Activated CD4-positive, alpha-beta T cell treated with anti-CD3 and anti-CD28 coated beads, Interleukin-2, amount 10 ng/mL, durations not matched to agents 24 days and 14 days (primary cell): ENCODE results near the gene LEMD1. TPM values are rescaled to one million over a fixed set of nuclear protein-coding genes. Genes with fewer than 3 reads are reported as not detected.

ENCODE experiments used
- DNase-seq: peaks from one replicate; pipeline ENCODE4 v3.0.0; 2022
- H3K27ac Mint-ChIP-seq: one replicate; pipeline ENCODE4 v1.8.0; 2022; ENCODE audit warnings: mild to moderate bottlenecking, mixed read lengths
- H3K27me3 Mint-ChIP-seq: one replicate; pipeline ENCODE4 v1.8.0; 2022; ENCODE audit warnings: mixed read lengths
- H3K36me3 Mint-ChIP-seq: one replicate; pipeline ENCODE4 v1.8.0; 2022; ENCODE audit warnings: low read depth, mild to moderate bottlenecking, mixed read lengths
- H3K4me1 Mint-ChIP-seq: one replicate; pipeline ENCODE4 v1.8.0; 2021; ENCODE audit warnings: mixed read lengths
- H3K4me3 Mint-ChIP-seq: one replicate; pipeline ENCODE4 v1.8.0; 2022; ENCODE audit warnings: mild to moderate bottlenecking, moderate library complexity, mixed read lengths
- H3K9me3 Mint-ChIP-seq: one replicate; pipeline ENCODE4 v1.8.0; 2021; ENCODE audit warnings: mixed read lengths
- intact Hi-C: fragments of 100-400 bp; cut with micrococcal nuclease; formaldehyde crosslinking; loops from one replicate; pipeline ENCODE4 v1.15.1; 2023
- total RNA-seq: library from RNA; stranded (reverse); gene quantifications from 2 replicates; pipeline ENCODE4 v1.2.3, GENCODE V29; 2022

The LEMD1 gene
- total RNA-seq, 1 donor from 2014 or later: 0.47 TPM

DNA sequence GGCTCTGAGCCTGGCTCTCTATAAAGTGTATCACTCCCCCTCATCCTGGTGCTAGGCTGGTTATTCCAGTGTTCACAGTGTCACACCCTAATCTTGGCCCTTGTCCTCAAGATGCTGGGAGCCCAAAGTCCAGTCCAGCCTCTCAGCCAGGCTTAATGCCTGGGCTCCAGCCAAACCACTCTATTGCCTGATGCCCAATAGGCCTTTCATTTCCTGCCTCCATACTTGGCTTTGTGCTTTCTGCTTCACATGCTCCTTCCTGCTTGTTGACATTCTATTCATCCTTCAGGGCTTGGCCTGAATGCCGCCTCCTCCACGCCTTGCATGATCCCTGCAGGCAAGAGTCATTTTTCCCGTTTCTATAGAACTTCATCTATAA, 66.8 kb downstream of the LEMD1 start:
- H3K27me3 Mint-ChIP-seq: peaks cover 25% of the 10 kb centered on the region
- intact Hi-C loops: loop anchor here (2.0 kb wide), 1 partner anchor 170 kb away; no protein-coding TSS in a partner anchor
- no peaks in the 10 kb centered on the region for H3K4me1 Mint-ChIP-seq
- H3K4me3 Mint-ChIP-seq: no peak overlapping the region
- no peaks in the 10 kb centered on the region for H3K36me3 Mint-ChIP-seq
- DNase-seq: no peak
- no peak overlapping the region for H3K27ac Mint-ChIP-seq
- H3K9me3 Mint-ChIP-seq: no peaks in the 10 kb centered on the region

DNA sequence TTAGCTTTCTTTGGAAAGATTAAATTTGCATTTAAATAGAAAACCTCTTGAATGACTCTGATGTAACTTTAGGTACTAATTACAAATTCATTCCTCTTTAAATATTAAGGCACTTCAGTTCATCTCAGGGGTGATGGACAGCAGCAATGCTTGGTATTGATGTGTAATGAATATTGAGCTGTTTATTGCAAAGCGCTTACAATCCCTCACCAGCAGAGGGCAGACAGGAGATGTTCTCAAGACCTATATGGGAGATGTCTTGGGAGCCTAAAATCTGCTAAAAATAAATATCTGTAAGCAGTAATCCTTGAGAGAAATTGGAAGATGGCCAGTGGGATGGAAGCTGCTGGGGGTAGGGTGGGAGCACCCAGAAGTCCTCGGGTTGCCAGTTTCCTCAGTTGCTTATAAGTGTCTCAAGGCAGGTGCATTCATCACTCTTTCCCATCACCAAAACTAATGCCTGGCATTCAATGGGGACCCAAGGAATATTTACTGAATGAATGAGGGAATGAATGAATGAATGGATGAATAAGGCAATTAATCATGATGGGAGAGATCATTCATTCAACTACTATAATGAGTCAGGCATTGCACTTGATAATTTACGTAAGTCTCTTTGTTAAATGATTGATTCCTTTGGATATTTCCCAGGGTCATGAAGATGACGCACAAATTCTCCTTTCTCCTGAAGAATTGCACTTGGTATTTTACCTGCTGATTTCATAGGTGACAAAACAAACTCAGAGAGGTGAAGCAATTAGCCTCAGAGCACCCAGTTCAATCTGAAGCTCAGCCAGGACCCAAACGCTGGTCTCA, 67.4 kb downstream of the LEMD1 start:
- Mint-ChIP-seq H3K9me3 (no peaks in the 10 kb centered on the region), H3K27me3 (peaks cover 26% of the 10 kb centered on the region), H3K36me3 (no peaks in the 10 kb centered on the region), H3K4me3 (no peak overlapping the region), H3K4me1 (no peaks in the 10 kb centered on the region), H3K27ac (no peak overlapping the region)
- peak; percentile 87 for DNase-seq
- intact Hi-C loops: loop anchor here (1.0 to 2.0 kb wide), 2 partner anchors 131 to 170 kb away; no protein-coding TSS in a partner anchor

DNA sequence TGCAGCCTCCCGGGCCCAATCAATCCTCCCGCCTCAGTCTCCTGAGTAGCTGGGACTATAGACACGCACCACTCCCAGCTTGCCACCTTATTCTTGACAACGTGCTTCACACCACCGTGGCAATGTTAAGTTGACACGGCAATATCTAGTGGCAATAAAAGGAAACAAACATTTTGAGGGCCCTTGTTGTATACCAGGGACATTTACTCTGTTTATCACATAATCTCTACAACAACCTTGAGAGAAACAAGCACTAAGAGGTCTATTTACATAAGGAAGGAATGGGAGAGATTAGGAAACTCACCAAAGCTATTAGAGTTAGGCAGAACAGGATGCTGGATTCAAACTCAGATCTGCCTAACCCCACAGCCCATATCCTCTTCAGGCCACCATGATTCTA, 68.2 kb downstream of the LEMD1 start:
- intact Hi-C loops: loop anchor here (1.0 to 2.0 kb wide), 2 partner anchors 132 to 171 kb away; no protein-coding TSS in a partner anchor
- no peak for DNase-seq
- Mint-ChIP-seq H3K27ac (no peak overlapping the region), H3K36me3 (no peaks in the 10 kb centered on the region), H3K9me3 (no peaks in the 10 kb centered on the region), H3K4me1 (no peaks in the 10 kb centered on the region), H3K27me3 (peaks cover 28% of the 10 kb centered on the region), H3K4me3 (no peak overlapping the region)

DNA sequence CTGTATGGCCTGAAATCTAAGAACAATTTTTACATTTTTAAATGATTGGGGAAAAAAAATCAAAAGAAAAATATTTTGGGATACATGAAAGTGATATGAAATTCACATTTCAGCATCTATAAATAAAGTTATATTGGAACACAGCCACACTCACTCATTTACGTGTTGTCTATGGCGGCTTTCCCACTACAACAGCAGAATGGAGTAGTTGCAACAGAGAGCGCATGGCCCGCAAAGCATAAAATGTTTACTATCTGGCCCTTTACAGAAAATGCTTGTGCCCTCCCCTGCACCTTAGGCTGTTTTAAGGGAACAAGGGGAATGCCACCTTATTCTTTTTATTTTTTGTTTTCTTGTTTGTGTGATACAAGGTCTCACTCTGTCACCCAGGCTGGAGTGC, 68.7 kb downstream of the LEMD1 start:
- Mint-ChIP-seq H3K27ac (no peak overlapping the region), H3K4me3 (no peak overlapping the region), H3K27me3 (peaks cover 29% of the 10 kb centered on the region), H3K36me3 (no peaks in the 10 kb centered on the region), H3K9me3 (no peaks in the 10 kb centered on the region), H3K4me1 (no peaks in the 10 kb centered on the region)
- no peak for DNase-seq
- intact Hi-C loops: no loop called here

DNA sequence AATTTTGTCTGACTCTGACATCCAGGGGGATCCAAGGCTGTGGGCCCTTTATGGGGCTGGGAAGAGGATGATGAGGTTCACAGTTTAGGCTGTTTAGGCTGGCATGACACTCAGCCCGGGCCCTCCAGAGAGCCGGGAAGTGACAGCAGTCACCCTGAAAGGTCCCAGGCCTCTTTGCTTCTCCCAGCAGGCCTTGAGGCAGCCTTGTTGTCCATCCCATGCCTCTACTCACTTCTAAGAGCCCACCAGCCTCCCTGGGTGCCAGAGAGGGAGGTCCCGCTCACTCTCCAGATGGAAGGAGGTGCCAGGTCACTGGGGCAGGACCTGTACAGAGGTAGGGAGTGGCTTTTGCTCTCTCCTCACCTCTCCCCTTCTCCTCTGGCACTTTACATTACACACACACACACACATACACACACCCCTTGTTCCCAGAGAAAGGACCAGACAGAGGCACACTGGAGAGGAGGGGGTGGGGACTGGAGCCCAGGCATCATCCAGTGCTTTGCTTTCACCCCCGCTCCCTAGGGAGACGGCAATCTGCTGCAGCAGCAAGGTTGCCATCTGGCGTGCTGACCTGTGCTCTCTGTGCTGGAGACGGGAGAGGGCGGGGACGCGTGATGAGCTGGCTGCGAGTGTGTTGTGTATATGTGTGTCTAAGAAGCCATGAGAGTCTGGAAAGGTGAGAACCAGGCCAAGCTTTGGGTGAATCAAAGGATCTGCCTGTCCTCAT, 69.7 kb downstream of the LEMD1 start:
- no peak overlapping the region for H3K4me3 Mint-ChIP-seq
- intact Hi-C loops: no loop called here
- DNase-seq: no peak
- H3K27me3 Mint-ChIP-seq: peaks cover 28% of the 10 kb centered on the region
- H3K9me3 Mint-ChIP-seq: no peaks in the 10 kb centered on the region
- no peaks in the 10 kb centered on the region for H3K4me1 Mint-ChIP-seq
- no peak overlapping the region for H3K27ac Mint-ChIP-seq
- H3K36me3 Mint-ChIP-seq: no peaks in the 10 kb centered on the region

- no peaks in the 10 kb centered on the region for H3K36me3 Mint-ChIP-seq
- H3K9me3 Mint-ChIP-seq: no peaks in the 10 kb centered on the region
- H3K4me1 Mint-ChIP-seq: no peaks in the 10 kb centered on the region
- intact Hi-C loops: no loop called here
- DNase-seq: no peak
- no peak overlapping the region for H3K4me3 Mint-ChIP-seq
- H3K27me3 Mint-ChIP-seq: peaks cover 35% of the 10 kb centered on the region
- H3K27ac Mint-ChIP-seq: no peak overlapping the region
Measured at GRCh38 chr1:205350691-205351141, 71.1 kb downstream of the LEMD1 start.

- Mint-ChIP-seq H3K9me3 (no peaks in the 10 kb centered on the region), H3K27me3 (peaks cover 41% of the 10 kb centered on the region), H3K27ac (no peak overlapping the region), H3K4me3 (no peak overlapping the region), H3K4me1 (no peaks in the 10 kb centered on the region), H3K36me3 (no peaks in the 10 kb centered on the region)
- no peak for DNase-seq
- intact Hi-C loops: no loop called here
Measured at GRCh38 chr1:205350124-205350523, 71.7 kb downstream of the LEMD1 start.

GRCh38 chr1:205348554-205349487, 73.0 kb downstream of the LEMD1 start:
- H3K4me1 Mint-ChIP-seq: peaks cover 6% of the 10 kb centered on the region
- intact Hi-C loops: loop anchor here (10.0 kb wide), 1 partner anchor 306 kb away; no protein-coding TSS in a partner anchor
- H3K4me3 Mint-ChIP-seq: no peak overlapping the region
- no peaks in the 10 kb centered on the region for H3K36me3 Mint-ChIP-seq
- no peak overlapping the region for H3K27ac Mint-ChIP-seq
- DNase-seq: no peak
- H3K27me3 Mint-ChIP-seq: peaks cover 51% of the 10 kb centered on the region
- no peaks in the 10 kb centered on the region for H3K9me3 Mint-ChIP-seq

- Mint-ChIP-seq H3K4me1 (peaks cover 6% of the 10 kb centered on the region), H3K4me3 (no peak overlapping the region), H3K27ac (no peak overlapping the region), H3K27me3 (peaks cover 61% of the 10 kb centered on the region), H3K9me3 (no peaks in the 10 kb centered on the region), H3K36me3 (no peaks in the 10 kb centered on the region)
- no peak for DNase-seq
- intact Hi-C loops: loop anchor here (10.0 kb wide), 1 partner anchor 308 kb away; no protein-coding TSS in a partner anchor
Measured at GRCh38 chr1:205346956-205347574, 74.8 kb downstream of the LEMD1 start.

DNA sequence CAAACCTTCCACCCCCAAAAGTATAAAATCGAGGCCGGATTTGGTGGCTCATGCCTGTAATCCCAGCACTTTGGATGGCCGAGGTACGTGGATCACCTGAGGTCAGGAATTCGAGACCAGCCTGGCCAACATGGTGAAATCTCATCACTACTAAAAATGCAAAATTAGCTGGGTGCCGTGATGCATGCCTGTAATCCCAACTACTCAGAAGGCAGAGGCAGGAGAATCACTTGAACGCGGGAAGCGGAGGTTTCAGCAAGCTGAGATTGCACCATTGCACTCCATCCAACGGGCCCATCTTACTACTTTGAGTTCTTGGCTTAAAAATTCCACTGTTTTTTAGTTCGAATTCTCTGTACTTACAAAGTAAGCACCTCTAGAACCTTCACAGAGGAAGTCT, 76.1 kb downstream of the LEMD1 start:
- Mint-ChIP-seq H3K27me3 (peaks cover 65% of the 10 kb centered on the region), H3K36me3 (no peaks in the 10 kb centered on the region), H3K4me3 (no peak overlapping the region), H3K27ac (no peak overlapping the region), H3K9me3 (no peaks in the 10 kb centered on the region), H3K4me1 (peaks cover 6% of the 10 kb centered on the region)
- no peak for DNase-seq
- intact Hi-C loops: loop anchor here (10.0 kb wide), 1 partner anchor 309 kb away; no protein-coding TSS in a partner anchor

- Mint-ChIP-seq H3K27me3 (peaks cover 60% of the 10 kb centered on the region), H3K4me1 (peaks cover 6% of the 10 kb centered on the region), H3K4me3 (peak overlapping the region; percentile 73), H3K27ac (no peak overlapping the region), H3K36me3 (no peaks in the 10 kb centered on the region), H3K9me3 (no peaks in the 10 kb centered on the region)
- DNase-seq: peak; percentile 82
- intact Hi-C loops: loop anchor here (10.0 kb wide), 1 partner anchor 311 kb away; no protein-coding TSS in a partner anchor
Measured at GRCh38 chr1:205344066-205344928, 77.6 kb downstream of the LEMD1 start.

DNA sequence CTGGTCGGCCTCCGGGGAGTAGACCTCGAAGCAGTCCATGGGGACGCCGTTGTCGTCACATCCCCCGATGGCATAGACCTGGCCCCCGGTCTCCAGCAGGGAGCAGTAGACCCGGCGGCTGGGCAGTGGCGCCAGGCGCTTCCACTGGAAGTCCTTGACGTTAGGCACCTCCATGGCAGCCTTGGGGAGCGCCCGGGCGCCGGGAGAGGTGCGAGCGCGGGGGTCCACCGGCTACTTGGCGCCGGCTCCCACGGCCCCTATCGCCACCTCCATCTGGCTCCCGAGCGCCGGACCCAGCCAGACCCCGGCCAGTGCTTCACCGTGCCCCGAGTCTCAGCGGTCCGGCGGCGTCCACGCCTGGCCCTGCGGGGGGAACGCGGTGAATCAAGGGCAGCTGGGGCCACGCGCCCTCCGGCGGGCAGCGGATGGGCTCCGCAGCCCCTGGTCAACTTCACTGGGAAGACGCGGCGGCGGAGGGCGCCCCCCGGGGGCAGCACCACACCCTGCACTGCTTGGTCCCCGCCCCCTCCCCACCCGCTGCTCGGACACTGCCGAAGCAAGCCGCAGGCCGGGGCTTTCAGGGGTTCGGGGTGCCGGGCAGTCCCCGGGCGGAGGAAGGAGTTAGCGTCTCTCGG, 78.3 kb downstream of the LEMD1 start:
- Mint-ChIP-seq H3K27me3 (peaks cover 58% of the 10 kb centered on the region), H3K36me3 (no peaks in the 10 kb centered on the region), H3K27ac (no peak overlapping the region), H3K4me1 (peaks cover 6% of the 10 kb centered on the region), H3K9me3 (no peaks in the 10 kb centered on the region), H3K4me3 (peak overlapping the region; percentile 73)
- DNase-seq: no peak
- intact Hi-C loops: loop anchor here (10.0 kb wide), 1 partner anchor 311 kb away; no protein-coding TSS in a partner anchor
